ENCODE data around the gene ZNF446.
"Not testable (repeated sequence)": the region's sequence is repeated elsewhere in the genome, so short reads cannot be mapped to it uniquely, and the experiment has no call there.

Gene ZNF446

DNA sequence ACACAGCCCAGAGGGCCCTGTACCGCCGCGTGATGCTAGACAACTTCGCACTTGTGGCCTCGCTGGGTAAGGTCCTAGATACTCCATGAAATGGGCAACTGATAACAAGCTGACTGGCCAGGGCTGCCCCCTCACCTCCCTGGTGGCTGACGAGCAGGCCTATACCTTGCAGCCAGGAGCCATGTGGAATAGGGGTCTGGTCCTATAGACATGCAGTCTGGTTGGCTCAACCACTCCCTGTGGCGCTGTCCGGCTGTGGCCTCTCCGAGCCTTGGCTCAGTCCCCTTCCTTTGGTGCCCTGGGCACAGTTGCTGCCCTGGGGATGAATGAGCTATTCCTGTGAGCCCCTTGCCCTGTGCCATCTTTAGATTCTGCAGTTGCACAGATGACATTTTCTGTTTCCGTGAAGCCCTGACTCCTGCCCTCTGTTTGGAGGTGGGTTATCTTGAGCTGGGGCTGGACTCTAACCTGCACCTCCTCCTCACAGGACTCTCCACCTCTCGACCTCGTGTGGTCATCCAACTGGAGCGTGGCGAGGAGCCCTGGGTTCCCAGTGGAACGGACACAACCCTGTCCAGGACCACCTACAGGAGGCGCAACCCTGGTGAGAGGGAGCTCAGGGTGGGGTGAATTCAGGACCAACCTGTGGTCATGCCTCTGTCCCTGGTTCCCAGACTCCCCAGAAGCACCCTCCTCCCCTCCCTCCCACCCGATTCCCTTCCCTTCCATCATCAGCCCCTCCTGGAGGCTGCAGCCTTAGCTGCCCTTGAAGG, 6.7 kb upstream of the ZNF446 start:
- no peak for DNase-seq (ENCODE audit: low read depth, low spot score)

DNA sequence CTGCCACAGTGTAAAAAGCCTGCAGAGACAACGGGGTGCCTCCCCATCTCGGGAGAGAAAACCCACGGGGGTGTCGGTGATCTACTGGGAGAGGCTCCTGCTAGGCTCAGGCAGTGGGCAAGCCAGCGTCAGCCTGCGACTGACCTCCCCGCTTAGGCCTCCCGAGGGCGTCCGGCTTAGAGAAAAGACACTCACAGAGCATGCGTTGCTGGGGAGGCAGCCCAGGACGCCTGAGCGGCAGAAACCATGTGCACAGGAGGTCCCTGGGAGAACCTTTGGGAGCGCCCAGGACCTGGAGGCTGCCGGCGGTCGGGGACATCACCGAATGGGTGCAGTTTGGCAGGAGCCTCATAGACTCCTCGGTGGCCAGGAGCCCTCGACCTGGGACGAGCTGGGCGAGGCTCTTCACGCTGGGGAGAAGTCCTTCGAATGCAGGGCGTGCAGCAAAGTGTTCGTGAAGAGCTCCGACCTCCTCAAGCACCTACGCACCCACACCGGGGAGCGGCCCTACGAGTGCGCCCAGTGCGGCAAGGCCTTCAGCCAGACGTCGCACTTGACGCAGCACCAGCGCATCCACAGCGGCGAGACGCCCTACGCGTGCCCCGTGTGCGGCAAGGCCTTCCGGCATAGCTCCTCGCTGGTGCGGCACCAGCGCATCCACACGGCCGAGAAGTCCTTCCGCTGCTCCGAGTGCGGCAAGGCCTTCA, 5.2 kb upstream of the ZNF446 start:
- not testable (repeated sequence) for DNase-seq (ENCODE audit: low read depth, low spot score)

DNA sequence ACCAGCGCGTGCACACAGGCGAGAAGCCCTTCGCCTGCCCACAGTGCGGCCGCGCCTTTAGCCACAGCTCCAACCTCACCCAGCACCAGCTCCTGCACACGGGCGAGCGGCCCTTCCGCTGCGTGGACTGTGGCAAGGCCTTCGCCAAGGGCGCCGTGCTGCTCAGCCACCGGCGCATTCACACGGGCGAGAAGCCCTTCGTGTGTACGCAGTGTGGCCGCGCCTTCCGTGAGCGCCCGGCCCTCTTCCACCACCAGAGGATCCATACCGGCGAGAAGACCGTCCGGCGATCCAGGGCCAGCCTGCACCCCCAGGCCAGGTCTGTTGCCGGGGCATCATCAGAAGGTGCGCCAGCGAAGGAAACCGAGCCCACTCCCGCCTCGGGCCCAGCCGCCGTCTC, 4.4 kb upstream of the ZNF446 start:
- no peak for DNase-seq (ENCODE audit: low read depth, low spot score)

DNA sequence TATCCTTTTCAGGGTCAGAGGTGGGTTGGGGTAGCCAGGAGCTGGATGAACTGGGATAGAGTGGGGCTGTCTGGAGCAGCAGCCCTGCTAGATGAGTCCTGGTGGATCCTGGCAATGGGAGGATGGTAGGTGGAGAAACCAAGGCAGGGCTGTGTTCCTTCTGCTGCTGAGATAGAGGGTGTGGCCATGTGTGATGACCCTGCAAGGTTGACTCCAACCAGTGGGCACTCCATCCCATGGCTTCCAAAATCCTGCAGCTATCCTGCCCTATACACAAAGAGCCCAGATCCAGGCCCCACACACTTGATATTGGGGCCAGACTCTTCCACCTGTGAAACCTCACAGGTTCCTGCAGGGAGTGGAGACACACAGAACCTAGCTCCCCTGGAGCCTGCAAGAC, 2.4 kb upstream of the ZNF446 start:
- DNase-seq (ENCODE audit: low read depth, low spot score), result no peak

DNA sequence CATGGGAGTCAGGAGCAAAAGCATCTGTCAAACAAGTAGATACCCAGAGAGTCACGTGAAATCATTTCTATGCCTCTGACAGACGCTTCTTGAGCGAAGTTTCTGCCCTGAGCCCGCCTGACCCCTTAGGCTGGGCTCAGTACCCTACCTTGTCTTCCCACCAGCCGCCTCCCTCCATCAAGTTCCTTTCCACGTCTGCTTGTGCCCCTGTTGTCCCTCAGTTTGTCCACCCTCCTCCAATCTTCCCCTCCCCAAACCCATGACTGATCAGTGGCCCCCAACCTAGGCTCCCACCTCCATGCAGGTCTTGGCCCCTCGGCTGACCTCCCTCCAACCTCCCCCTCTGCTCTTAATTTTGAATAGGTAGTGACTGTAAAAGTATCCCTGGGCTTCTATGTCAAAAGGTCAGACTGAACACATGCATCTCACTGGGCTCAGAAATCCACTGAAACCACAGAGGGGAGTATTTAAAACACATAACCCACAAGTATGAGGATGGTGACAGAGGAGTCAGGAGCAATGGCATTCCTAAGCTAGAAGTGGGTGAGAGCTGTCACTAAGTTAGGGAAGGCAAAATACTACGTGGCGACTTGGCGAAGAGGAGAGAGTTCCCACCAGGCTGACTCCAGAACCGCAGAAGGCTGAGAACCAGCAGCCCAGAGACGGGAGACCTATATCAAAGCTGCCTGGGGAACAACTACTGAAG, 1.7 kb upstream of the ZNF446 start:
- peak; percentile 86 for DNase-seq (ENCODE audit: low read depth, low spot score)

DNA sequence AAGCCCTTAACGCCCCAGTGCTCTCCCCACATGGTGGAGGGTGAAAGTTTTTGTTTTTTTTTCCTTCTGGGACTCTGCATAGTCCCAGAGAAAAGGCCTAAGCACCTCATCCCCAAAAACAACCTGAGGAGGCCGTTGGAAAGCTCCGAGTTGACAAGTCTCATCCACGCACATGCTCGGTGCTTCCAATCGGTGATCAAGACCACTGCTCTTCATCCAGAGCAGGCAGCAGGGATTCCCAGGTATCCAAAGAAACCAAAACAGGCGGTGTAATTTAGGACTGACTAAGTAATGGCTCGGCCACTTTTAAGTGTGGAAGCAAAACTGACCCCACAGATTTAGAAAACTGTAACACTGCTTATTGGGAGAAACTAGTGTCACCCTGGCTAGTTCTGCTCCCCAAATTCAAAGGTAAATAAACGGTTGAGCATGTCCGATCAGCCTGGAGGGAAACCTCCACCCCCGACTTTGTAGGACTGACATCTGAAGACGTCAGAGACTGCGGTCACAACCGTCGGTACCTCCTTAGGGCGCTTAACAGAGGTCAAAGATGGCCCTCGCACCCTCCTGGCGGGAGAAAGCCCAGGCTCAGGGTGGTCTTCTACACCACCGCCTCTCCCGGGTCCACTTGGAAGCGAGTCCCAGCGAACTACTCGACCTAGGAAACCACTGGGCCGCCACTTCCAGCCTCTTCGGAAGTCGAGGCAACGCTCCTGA, 997 bp upstream of the ZNF446 start:
- no peak for DNase-seq (ENCODE audit: low read depth, low spot score)

DNA sequence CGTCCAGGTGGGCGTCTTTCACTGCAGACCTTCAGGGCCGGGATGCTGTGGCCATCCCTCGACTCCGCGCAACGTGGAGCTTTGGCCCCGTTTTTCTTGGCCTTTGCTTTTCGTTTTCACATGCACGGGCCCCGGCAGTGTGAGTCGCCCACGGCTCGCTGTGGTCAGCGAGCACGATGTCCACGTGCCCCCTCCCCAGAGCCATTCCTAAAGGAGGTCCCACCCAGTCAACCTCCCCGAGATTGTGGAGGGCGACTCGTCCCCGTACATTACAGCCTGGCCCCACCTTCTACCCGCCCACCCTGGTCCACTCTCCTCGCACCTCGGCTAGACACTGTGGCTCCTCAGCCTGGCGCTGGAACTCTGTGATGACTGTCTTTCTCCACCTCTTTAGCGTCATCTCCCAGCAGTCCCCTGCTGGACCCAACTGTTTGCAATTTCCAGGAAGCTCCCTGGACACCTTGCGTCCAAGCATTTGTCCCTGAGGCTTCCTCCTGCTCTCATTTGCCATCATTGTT, 405 bp downstream of the ZNF446 start:
- DNase-seq (ENCODE audit: low read depth, low spot score), result no peak

DNA sequence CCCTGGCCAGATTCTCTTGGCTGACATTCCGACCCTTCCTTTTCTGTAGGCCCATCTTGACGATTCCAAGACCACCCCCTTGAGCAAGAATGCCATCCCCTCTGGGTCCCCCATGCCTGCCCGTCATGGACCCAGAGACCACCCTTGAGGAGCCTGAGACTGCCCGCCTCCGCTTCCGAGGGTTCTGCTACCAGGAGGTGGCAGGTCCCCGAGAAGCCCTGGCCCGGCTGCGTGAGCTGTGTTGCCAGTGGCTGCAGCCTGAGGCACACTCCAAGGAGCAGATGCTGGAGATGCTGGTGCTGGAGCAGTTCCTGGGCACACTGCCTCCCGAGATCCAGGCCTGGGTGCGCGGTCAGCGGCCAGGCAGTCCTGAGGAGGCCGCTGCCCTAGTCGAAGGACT, 978 bp downstream of the ZNF446 start:
- DNase-seq (ENCODE audit: low read depth, low spot score), result no peak

DNA sequence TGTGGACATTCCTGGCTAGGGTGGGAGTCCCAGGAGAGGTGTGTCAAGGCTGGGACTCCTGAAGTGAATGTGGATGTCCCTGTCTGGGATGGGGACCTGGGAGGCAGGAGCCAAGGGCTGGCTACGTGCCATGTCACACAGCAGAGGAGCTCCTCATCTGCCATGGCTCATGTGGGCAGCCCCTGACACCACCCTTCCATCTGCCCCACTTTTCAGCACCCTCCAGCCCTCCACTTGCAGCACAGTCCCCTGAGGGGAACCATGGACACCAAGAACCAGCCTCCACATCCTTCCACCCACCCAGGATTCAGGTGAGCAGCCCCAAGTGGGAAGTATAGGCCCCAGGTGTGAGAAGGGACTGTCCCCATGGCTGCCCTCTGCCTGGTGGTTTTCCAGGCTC, 1.7 kb downstream of the ZNF446 start:
- no peak for DNase-seq (ENCODE audit: low read depth, low spot score)

DNA sequence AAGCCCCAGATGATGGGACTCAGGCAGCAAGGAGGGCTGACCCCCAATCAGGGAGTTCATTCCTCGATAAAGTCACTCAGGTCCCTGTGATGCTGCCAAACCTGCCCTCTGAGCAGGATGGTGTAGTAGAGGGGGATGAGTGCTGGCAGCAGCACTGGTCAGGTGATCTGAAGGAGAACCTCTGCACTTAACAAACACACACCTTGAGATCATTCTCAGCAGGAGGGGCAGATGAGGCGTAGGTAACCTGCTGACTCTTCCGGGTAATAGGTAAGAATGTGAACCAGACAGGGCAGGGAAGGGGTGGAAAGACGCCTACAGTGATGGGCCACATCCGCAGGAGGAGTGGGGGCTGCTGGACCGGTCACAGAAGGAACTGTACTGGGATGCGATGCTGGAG, 3.2 kb downstream of the ZNF446 start:
- DNase-seq (ENCODE audit: low read depth, low spot score), result no peak

DNA sequence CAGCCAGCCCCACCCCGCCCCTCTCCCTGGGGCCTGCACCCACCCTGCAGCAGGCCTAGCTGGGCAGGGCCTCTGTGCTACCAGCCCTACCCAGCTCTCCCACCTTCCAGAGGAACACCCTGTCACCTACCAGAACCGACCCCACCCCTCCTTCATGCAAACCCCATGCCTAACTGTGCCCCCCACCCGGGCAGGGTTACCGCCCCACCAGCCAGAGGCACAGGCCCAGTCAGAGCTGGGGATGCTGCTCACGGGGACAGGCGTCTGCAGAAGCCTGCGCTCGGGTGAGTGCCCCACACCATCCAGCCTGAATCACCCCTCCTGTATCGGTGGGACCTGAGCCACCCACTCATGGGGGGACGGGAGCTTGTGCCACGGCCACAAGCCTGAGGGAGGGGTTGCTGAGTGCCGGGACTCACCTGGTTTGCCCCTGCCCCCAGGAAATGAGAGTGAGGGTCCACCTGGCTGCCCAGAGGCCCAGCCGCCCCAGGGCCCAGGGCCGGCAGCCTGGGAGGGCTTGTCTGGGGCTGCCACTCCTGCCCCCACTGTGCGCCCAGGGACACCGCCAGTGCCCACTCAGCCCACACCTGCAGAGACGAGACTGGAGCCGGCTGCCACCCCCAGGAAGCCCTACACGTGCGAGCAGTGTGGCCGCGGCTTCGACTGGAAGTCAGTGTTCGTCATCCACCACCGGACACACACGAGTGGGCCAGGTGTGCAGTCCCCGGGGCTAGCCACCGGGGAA, 3.8 kb downstream of the ZNF446 start:
- DNase-seq (ENCODE audit: low read depth, low spot score), result no peak

DNA sequence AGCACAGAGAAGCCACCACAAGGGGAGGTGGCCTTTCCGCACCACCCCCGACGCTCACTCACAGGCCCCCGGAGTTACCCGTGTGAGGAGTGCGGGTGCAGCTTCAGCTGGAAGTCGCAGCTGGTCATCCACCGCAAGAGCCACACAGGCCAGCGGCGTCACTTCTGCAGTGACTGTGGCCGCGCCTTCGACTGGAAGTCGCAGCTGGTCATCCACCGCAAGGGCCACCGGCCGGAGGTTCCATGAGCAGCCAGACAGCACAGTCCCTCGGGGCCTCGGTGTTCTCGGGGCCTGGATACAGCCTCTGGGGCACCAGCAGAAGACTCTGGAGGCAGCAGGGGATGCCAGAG, 4.3 kb downstream of the ZNF446 start:
- no peak for DNase-seq (ENCODE audit: low read depth, low spot score)

DNA sequence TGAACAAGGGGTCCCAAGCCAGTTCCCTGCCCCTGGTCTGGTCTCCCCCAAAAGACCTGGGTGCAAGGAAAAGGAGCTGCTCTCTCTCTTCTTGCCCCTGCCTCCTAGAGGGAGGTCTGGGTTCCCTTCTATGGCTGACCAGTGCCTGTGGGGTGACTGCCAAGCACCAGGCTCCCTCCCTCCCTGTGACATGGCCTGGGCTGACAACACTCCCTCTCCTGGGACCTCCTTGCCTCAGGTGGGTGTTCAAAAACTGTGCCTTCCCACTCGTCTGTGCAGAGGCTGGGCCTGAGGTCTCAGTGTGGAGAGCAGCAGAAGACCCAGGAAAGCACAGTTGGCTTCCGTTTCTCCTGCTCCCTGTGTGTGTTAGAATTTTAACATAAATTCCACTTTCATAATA, 4.7 kb downstream of the ZNF446 start:
- DNase-seq (ENCODE audit: low read depth, low spot score), result no peak

DNA sequence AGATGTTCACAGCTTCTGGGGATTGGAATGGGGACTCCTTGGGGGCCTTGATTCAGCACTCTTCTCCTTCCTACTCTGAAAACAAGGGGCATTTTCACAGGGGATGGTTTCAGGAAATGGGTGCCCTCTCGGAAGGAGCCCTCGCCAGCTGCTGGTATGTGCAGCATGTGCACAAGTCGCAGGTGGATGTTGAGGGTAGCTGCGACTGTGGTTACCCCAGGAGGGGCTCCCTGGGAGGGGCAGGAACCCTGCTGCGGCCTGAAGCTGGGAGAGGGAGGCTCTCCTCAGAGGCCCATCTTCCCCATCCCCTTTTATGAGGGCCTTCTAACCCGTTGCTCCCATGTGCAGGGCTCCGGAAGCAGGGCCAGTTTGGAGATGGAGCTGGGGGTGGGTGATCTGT, 6.2 kb downstream of the ZNF446 start:
- DNase-seq (ENCODE audit: low read depth, low spot score), result no peak

DNA sequence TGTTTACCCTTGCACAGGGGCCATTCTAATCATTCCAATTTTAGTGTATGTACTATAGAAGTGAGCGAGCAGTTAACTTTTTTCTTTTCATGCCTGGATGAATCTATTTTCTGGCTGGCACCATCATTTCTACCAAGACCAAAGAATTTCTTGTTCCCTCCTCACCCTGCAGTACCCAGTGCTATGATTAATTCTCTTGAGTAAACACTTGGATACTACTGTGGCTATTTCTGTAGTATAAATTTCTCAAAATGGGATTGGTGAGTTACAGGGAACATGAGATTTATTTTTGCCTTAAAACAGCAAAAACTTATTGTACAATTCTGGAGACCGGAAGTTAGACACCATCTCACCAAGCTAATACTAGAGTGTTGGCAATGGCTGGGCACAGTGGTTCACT, 7.6 kb downstream of the ZNF446 start:
- DNase-seq (ENCODE audit: low read depth, low spot score), result no peak

DNA sequence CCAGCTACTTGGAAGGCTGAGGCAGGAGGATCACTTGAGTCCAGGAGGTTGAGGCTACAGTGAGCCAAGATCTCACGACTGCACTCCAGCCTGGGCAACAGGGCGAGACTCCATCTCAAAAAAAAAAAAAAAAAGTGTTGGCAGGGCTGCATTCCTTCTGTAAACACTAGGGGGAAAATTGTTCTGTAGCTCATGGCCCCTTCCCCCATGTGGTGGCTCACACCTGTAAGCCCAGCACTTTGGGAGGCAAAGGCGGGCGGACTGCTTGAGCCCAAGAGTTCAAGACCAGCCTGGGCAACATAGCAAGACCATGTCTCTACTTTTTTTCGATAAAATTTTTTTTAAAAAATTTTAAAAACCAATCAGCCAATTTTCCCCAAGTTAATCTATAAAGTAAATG, 8.2 kb downstream of the ZNF446 start:
- DNase-seq (ENCODE audit: low read depth, low spot score), result not testable (repeated sequence)

DNA sequence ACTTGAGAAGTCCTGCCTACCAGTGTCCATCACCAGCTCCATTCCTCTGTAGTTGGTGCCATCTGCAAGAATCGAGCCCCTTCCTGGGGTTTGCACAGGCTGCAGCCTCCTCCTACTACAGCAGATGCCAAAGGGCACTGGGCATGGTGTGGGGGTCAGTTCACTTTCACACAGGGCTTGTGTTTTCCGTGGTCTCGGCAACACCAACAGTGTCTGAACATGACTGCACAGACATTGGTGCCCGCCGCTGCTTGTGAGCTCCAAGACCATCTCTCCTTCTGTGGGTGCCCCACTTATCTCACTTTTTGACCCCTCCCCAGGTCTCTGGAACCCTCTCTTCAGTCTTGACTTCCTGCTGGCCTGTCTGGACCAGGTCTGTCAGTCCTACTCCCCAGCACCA, 15.2 kb downstream of the ZNF446 start:
- no peak for DNase-seq (ENCODE audit: low read depth, low spot score)

DNA sequence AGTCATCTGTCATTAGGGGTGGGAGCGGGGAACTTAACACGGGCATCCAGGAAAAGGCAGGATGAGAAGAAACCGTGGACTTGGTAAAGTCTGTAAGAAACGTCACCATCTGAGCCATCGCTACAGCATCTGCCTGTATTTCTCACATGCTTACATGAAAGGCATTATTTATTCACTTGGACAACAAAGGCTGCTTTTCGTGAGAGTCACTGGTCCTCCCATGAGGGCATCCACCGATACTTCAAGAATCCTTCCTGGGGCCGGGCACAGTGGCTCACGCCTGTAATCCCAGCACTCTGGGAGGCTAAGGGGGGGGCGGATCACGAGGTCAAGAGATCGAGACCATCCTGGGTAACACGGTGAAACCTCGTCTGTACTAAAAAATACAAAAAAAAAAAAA, 16.1 kb downstream of the ZNF446 start:
- no peak for DNase-seq (ENCODE audit: low read depth, low spot score)

DNA sequence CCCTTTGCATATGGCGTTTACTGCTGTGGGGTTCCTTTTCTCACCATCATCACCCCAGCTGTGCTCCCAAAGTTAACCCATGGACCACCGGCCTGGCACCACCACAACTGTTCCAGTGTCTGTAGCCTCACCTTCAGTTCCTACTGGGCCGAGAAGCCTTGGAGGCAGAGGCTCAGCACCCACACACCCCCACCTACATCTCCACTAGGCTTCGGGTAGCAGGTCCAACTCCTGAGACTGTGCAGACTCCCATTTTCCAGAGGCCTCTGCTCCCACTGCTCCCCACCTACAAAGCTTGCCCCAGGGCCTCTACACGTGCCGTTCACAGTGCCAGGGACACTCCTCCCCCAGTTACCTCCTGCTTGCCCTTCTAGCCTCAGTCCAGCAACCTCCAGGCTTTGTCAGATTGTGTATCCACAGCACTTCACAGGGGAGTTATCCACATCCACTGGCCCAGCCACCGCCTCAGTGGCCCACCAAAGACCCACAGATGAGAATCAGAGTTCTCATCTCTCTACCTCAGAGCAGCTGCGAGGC, 21.6 kb downstream of the ZNF446 start:
- DNase-seq (ENCODE audit: low read depth, low spot score), result no peak

DNA sequence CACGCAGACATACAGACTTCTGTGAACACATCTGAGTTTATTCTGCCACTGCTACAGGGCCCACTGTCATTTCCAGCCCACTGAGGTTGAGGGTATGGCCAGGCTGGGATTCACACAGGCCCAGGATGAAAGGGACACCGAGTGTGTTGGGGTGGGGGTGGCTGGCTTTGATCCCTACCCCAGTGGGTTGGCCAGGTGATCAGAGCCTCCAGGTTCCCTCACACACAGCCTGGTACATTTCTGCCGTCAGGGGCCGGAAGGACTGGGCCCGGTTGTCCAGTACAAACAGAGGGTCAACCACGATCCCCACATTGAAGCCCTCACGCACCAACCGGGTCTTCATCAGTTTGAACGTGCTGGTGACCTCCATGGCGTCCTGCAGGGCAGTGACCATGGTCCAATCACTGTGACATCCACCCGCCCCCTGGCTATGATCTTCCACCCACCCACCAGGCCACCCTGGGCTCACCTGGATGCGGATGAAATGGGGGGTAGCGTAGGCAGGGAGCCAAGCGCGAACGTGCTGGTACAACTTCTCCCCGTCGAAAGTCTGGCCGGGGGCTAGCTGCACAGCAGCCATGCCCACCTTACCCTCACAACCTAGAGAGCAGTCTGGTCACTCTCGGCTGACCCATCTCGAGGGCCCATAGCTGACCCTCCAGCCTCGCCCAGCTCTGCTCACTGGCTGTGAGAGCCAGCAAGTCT, 22.3 kb downstream of the ZNF446 start:
- no peak for DNase-seq (ENCODE audit: low read depth, low spot score)

Measured in astrocyte of the hippocampus (primary cell).